GM12873 (cell line): Measurements from ENCODE around the gene NAE1.

Source experiments
- CTCF ChIP-seq: IDR thresholded peaks from 2 replicates; pipeline ENCODE4 v1.5.1; 2012; ENCODE audit warnings: low read depth, mild to moderate bottlenecking, moderate library complexity, low read length, control low read depth; ENCODE audit not compliant: insufficient read depth; ENCODE audit errors: missing control alignments

The NAE1 gene

GRCh38 chr16:66824006-66824405, 6.8 kb downstream of the NAE1 start:
- no peak for TF ChIP-seq CTCF

- no peak for TF ChIP-seq CTCF
Measured at GRCh38 chr16:66814734-66815133, 16.0 kb downstream of the NAE1 start.

GRCh38 chr16:66811043-66811442, 19.7 kb downstream of the NAE1 start:
- no peak for TF ChIP-seq CTCF

- no peak for TF ChIP-seq CTCF
Measured at GRCh38 chr16:66810391-66810790, 20.4 kb downstream of the NAE1 start.

- no peak for TF ChIP-seq CTCF
Measured at GRCh38 chr16:66809765-66810164, 21.0 kb downstream of the NAE1 start.

GRCh38 chr16:66802159-66802558, 28.6 kb downstream of the NAE1 start:
- no peak for TF ChIP-seq CTCF

- TF ChIP-seq CTCF, result no peak
Measured at GRCh38 chr16:66801320-66802105, 29.3 kb downstream of the NAE1 start, which contains the start of gene TERB1. Gene TERB1, minus strand, starts transcription at chr16:66801584. Its CDS starts 4,786 bp downstream, at chr16:66796798.
